Naive B cell (primary cell): ENCODE results near the gene JAKMIP2. TPM values are rescaled to one million over a fixed set of nuclear protein-coding genes. Genes with fewer than 3 reads are reported as not detected.

ENCODE experiments used
- ATAC-seq, 2 donors: fragments of 150-1000 bp; cut with Tn5 transposase; 2 replicates each; pipeline ENCODE4 v1.10.0; 2021; ENCODE audit warnings: low read depth in 2 of 2, mild to moderate bottlenecking in 2 of 2, moderate library complexity in 2 of 2
- DNase-seq: peaks from one replicate; pipeline ENCODE4 v3.0.0; 2022
- H3K27ac Mint-ChIP-seq, 6 donors: one replicate each; pipeline ENCODE4 v1.8.0; 2020 to 2022; ENCODE audit warnings: mild to moderate bottlenecking in 6 of 6, mixed read lengths in 6 of 6, moderate library complexity in 5 of 6, inconsistent platforms in 2 of 6
- H3K27me3 Mint-ChIP-seq, 3 donors: one replicate each; pipeline ENCODE4 v1.8.0; 2021 to 2022; ENCODE audit warnings: mixed read lengths in 3 of 3, mild to moderate bottlenecking in 1 of 3
- H3K36me3 Mint-ChIP-seq, 2 donors: one replicate each; pipeline ENCODE4 v1.8.0; 2020 to 2022; ENCODE audit warnings: mixed read lengths in 2 of 2, inconsistent platforms in 1 of 2, mild to moderate bottlenecking in 1 of 2
- H3K4me1 Mint-ChIP-seq, 3 donors: one replicate each; pipeline ENCODE4 v1.8.0; 2020 to 2022; ENCODE audit warnings: mixed read lengths in 3 of 3, inconsistent platforms in 1 of 3, mild to moderate bottlenecking in 1 of 3, moderate library complexity in 1 of 3
- H3K4me3 Mint-ChIP-seq, 8 donors: one replicate each; pipeline ENCODE4 v1.8.0; 2020 to 2022; ENCODE audit warnings: mild to moderate bottlenecking in 8 of 8, mixed read lengths in 8 of 8, moderate library complexity in 8 of 8, inconsistent platforms in 2 of 8
- H3K9me3 Mint-ChIP-seq, 7 donors: one replicate each; pipeline ENCODE4 v1.8.0; 2020 to 2022; ENCODE audit warnings: mixed read lengths in 7 of 7, mild to moderate bottlenecking in 5 of 7, inconsistent platforms in 2 of 7, moderate library complexity in 1 of 7
- polyA plus RNA-seq, 6 donors: library from polyadenylated mRNA; unstranded; fragments of 300-500 nt; fragmentation: Illumina TruSeq; gene quantifications; one replicate each; pipeline ENCODE4 v1.2.3, GENCODE V29; 2021; ENCODE audit warnings: low read depth in 6 of 6

JAKMIP2 gene
- polyA plus RNA-seq, 6 donors from 2014 or later = 0.09 to 1.7 (median 1.1) TPM; not detected in 1

DNA sequence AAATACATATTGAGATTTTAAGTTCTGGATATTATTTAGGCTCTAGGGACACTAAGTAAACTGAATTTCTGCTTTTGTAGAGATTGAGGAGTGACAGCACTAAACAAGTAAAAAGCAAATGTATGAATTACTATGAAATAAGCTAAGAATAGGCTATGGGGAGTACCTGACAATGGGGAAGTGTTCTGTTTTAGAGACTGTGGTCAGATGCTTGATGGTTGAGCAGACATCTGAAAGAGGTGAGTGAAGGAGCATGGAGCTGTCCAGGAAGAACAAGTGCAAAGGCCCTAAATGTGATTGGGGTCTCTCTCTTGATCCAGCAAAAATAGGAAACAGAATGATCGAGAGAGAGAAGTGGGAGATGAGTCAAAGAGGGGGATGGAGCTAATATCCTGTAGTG, 111.7 kb downstream of the JAKMIP2 start:
- Mint-ChIP-seq H3K4me3 (no peak overlapping the region), H3K4me1 (peaks cover 0 to 6% (median 4%) of the 10 kb centered on the region in 3 donors), H3K9me3 (no peaks in the 10 kb centered on the region), H3K36me3 (peaks cover 0 to 7% of the 10 kb centered on the region in 2 donors), H3K27ac (peak overlapping the region in 1 of 6 donors; percentile 21), H3K27me3 (no peaks in the 10 kb centered on the region)
- ATAC-seq (no peak), DNase-seq (no peak)

DNA sequence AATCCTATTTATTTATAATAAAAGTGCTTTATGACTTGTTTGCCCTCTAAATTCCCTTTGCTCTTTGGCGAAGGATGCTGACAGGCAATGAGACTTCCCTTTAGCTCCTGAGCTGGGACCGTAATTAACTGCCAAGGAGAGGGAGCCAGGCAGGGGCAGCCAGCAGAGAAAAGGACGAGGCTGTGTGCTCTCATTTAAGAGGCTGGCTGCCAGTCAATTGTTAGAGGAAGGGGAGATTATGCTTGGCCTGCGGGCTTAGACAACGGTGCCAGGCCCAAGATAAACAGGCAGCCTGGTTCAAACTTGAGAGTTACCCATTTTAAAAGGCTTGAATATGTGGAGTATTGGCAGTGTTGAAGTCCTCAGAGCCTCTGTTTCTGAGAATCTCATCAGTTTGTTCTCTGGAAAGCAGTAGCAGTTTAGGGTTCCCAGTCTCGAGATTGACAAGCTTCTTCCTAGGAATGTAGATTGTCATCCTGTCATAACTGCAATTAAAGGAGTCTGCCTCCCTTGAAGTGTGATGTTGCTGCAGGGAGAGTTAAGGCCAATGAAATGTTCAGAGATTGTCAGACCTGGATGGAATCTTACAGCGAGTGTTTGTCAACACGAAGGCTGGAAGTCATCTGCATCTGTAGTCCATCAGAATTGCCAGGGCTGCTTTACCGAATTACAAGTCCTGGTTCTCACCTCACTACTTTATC, 113.2 kb downstream of the JAKMIP2 start:
- Mint-ChIP-seq H3K9me3 (peaks cover 0 to 3% (median under 1%) of the 10 kb centered on the region in 7 donors), H3K27me3 (no peaks in the 10 kb centered on the region), H3K4me1 (peaks cover 0 to 6% (median 4%) of the 10 kb centered on the region in 3 donors), H3K4me3 (no peak overlapping the region), H3K36me3 (peaks cover 0 to 11% of the 10 kb centered on the region in 2 donors), H3K27ac (no peak overlapping the region)
- no peak for DNase-seq
- no peak for ATAC-seq

DNA sequence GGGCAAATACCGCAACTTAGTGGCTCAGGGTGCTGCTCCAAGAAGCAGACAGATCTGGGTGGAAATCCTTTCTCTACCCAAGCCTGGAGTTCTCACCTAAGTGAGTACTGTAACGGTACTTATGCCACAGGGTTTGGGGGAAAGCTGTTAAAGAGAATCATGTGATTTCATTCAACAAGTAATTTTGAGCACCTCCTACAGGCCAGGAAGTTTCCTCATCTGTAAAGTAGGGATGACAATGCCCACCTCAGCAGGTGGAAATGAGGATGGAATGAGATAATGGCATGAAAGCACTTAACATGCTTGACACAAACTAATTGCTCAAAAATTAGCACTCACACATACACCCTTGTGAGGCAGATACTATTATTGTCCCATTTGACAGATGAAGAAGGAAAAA, 114.1 kb downstream of the JAKMIP2 start:
- DNase-seq (no peak), ATAC-seq (no peak)
- Mint-ChIP-seq H3K4me1 (peaks cover 0 to 6% (median 4%) of the 10 kb centered on the region in 3 donors), H3K9me3 (peaks cover 0 to 8% (median 3%) of the 10 kb centered on the region in 7 donors), H3K27me3 (no peaks in the 10 kb centered on the region), H3K27ac (no peak overlapping the region), H3K36me3 (peaks cover 0 to 14% of the 10 kb centered on the region in 2 donors), H3K4me3 (no peak overlapping the region)

DNA sequence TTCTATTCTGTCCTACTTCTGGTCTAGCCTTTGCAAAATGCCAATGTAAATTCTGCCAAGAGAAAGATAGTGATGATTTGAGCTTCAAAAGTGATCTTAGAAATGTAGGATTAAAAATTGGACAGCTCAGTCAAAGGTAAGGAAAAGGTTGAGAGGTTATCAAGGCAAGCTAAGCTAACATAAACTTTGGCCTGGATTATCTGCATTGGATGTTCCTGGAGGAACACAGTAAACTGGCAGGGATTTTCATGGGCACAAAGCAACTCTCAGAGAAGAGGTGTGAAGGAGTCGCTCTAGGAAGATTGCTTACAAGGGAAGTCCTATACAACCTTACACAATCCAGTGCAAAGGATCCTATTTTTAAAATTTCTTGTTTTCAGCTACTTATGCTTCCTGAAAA, 115.2 kb downstream of the JAKMIP2 start:
- Mint-ChIP-seq H3K27me3 (no peaks in the 10 kb centered on the region), H3K4me1 (peaks cover 0 to 6% (median 4%) of the 10 kb centered on the region in 3 donors)

DNA sequence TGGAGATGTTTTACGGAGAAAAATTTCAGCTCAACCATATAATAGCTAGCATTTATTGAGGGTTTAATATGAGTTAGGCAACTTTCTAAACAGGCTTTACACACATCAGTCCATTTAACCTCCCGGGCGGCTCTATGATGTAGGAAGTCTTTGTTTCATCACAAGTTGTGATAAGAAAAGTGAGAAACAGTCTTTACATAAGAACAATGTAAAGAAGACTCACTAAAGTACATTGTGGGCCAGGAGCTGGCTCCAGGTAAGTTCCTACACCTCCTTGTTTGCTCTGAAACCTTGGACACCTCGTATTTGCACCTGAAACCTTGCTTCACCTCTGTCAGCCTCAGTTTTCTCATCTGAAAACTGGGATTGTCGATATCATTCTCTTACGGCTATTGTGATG, 116.1 kb downstream of the JAKMIP2 start:
- H3K4me1 Mint-ChIP-seq = peaks cover 0 to 6% (median 4%) of the 10 kb centered on the region in 3 donors
- no peak overlapping the region for H3K4me3 Mint-ChIP-seq
- peaks cover 10 to 16% of the 10 kb centered on the region in 2 donors for H3K36me3 Mint-ChIP-seq
- peaks cover 0 to 8% (median 4%) of the 10 kb centered on the region in 7 donors for H3K9me3 Mint-ChIP-seq
- H3K27me3 Mint-ChIP-seq = no peaks in the 10 kb centered on the region
- no peak for ATAC-seq
- no peak for DNase-seq
- no peak overlapping the region for H3K27ac Mint-ChIP-seq

More for the DNA sequence above, 115.2 kb downstream of the JAKMIP2 start:
- Mint-ChIP-seq H3K36me3 (peaks cover under 1 to 14% of the 10 kb centered on the region in 2 donors), H3K27ac (no peak overlapping the region), H3K9me3 (peaks cover 0 to 8% (median 4%) of the 10 kb centered on the region in 7 donors), H3K4me3 (no peak overlapping the region)
- no peak for DNase-seq
- no peak for ATAC-seq

DNA sequence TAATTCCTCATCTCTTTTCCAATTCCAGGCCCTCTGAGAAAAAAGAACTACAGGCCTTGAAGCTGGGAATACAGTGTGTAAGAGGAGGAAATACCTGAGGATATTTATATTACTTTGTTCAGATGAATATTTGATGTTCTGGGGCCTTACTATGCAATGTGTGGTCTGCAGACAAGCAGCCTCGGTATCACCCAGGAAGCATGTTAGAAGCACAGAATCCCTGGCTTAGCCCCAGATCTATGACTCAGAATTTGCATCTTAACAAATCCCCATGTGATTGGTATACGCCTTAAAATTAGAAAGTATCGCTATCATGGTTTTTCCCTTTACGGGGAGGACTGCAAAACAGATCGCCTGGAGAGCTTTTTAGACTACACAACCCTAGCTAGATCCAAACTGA, 121.0 kb downstream of the JAKMIP2 start:
- peaks cover 0 to 7% (median 0%) of the 10 kb centered on the region in 3 donors for H3K27me3 Mint-ChIP-seq
- no peak overlapping the region for H3K27ac Mint-ChIP-seq
- H3K4me1 Mint-ChIP-seq = no peaks in the 10 kb centered on the region
- DNase-seq (no peak), ATAC-seq (no peak)
- peaks cover 0 to 9% (median 5%) of the 10 kb centered on the region in 7 donors for H3K9me3 Mint-ChIP-seq
- H3K4me3 Mint-ChIP-seq = no peak overlapping the region
- peaks cover 14 to 18% of the 10 kb centered on the region in 2 donors for H3K36me3 Mint-ChIP-seq

DNA sequence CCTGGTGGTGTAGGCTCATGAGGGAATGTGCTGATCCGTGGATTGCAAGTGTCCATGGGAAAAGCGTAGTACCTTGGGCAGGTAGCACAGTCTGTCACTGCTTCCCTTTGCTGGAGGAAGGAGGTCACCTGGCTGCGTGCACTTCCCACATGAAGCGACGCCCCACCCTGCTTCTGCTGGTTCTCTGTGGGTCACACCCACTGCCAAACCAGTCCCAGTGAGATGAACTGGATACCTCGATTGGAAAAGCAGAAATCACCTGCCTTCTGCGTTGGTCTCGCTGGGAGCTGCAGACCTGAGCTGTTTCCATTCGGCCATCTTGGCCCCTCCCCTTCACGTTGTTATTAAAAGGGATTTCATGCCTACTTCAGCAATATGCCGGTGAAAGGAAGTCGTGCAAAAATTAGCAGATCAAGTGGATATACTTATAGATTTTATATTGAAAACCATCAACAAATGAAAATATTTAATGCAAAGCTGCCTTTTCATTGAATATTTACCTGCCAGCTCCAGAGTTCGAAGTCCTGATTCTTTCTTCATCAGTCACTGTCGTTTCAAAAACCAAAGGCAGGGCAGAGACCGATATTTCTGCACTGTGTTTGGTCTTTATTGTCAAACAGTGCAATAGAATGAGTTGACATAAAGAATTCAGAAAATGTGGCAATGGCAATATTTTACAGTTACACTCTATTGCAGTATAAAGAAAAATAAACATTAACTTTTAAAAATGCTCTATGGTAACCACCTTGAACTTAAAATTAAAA, 123.2 kb downstream of the JAKMIP2 start:
- Mint-ChIP-seq H3K27me3 (peaks cover 0 to 7% (median 0%) of the 10 kb centered on the region in 3 donors), H3K27ac (no peak overlapping the region), H3K9me3 (peaks cover 7 to 19% (median 15%) of the 10 kb centered on the region in 7 donors), H3K4me3 (no peak overlapping the region), H3K36me3 (peaks cover 14% of the 10 kb centered on the region in 2 donors), H3K4me1 (no peaks in the 10 kb centered on the region)
- ATAC-seq (no peak), DNase-seq (no peak)

DNA sequence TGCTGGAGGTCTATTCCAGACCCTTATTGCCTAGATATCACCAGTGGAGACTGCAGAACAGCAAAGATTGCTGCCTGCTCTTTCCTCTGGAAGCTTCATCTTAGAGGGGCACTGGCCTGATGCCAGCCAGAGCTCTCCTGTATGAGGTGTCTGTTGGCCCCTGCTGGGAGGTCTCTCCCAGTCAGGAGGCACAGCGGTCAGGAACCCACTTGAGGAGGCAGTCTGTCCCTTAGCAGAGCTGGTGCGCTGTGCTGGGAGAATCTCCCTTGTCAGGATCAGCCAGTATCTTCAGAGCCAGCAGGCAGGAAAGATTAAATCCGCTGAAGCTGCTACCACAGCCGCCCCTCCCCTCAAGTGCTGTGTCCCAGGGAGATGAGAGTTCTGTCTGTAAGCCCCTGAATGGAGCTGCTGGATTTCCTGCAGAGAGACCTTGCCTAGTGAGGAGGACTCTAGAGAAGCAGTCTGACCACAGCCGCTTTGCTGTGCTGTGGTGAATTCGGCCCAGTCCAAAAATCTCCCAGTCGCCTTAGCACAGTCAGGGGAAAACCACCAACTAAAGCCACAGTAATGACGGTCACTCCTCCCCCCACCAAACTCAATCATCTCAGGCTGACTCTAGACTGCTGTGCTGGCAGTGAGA, 124.1 kb downstream of the JAKMIP2 start:
- Mint-ChIP-seq H3K27me3 (peaks cover 0 to 7% (median 0%) of the 10 kb centered on the region in 3 donors), H3K4me3 (no peak overlapping the region), H3K36me3 (peaks cover 11 to 14% of the 10 kb centered on the region in 2 donors), H3K27ac (no peak overlapping the region), H3K9me3 (peaks cover 5 to 24% (median 15%) of the 10 kb centered on the region in 7 donors), H3K4me1 (no peaks in the 10 kb centered on the region)
- no peak for ATAC-seq
- DNase-seq = no peak

DNA sequence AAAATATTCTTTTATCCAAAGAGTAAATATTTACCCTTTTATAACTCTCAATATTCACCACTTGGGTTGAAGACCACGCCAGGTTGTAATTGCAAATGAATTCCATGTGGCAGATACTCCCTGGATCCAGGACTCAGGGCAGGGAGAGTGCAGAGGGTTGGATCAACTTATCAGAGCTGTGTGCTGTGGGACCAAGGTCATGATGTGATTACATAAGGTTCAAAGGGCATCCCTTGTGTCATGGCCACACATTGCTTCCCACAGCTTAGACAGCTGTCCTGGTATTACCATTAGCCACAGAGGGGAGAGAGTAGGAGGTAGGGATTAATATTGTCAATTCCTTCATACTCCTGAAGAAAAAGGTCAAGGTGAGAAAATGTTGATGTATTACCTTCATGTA, 133.9 kb downstream of the JAKMIP2 start:
- H3K9me3 Mint-ChIP-seq = peaks cover 0 to 7% (median under 1%) of the 10 kb centered on the region in 7 donors
- no peak overlapping the region for H3K4me3 Mint-ChIP-seq
- no peak for DNase-seq
- no peak overlapping the region for H3K27ac Mint-ChIP-seq
- no peaks in the 10 kb centered on the region for H3K27me3 Mint-ChIP-seq
- ATAC-seq = no peak
- H3K36me3 Mint-ChIP-seq = peaks cover 0 to 5% of the 10 kb centered on the region in 2 donors
- H3K4me1 Mint-ChIP-seq = no peaks in the 10 kb centered on the region

DNA sequence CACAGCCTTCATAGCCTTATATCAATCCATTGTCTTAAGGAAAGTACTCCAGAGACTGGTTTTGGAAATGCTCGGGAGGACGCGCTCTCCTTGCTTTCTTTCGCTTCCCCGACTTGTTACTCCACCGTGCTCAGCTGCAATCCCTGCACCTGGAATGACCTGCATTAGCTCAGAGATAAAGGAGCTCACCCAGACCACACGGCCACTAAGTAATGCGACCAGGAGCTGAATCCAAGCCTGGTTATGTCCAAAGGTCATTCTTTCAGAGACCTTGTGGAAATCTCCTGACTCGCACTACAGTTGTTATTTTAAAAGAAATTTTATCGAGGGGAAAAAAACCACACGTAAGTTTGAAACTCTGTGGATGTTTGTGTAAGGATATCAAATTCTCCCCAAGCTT, 137.3 kb downstream of the JAKMIP2 start:
- no peaks in the 10 kb centered on the region for H3K27me3 Mint-ChIP-seq
- H3K27ac Mint-ChIP-seq = no peak overlapping the region
- H3K4me3 Mint-ChIP-seq = no peak overlapping the region
- no peak for ATAC-seq
- no peak for DNase-seq
- H3K4me1 Mint-ChIP-seq = no peaks in the 10 kb centered on the region
- H3K9me3 Mint-ChIP-seq = no peaks in the 10 kb centered on the region
- H3K36me3 Mint-ChIP-seq = peaks cover 0 to 5% of the 10 kb centered on the region in 2 donors

DNA sequence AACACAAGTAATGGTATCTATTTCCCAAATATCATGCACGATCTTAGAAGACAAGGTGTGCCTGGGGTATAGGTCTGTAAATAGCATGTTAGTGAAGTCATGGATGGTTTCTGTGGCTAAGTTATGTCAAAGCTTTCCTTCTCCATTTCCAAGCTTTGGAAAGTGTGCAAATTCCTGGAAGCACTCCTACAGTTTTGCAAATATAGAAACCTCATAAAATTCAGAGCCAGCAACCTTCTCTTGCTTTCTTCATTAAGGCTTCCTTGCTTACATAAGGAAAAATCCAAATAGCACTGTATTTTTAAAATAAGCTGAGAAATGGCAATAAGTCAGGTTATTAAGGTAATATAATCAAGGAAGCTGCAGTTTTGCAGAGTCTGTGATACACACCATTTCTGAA, 138.1 kb downstream of the JAKMIP2 start:
- Mint-ChIP-seq H3K4me1 (no peaks in the 10 kb centered on the region), H3K27ac (no peak overlapping the region), H3K36me3 (peaks cover 0 to 5% of the 10 kb centered on the region in 2 donors), H3K9me3 (no peaks in the 10 kb centered on the region), H3K27me3 (no peaks in the 10 kb centered on the region), H3K4me3 (no peak overlapping the region)
- no peak for ATAC-seq
- no peak for DNase-seq

DNA sequence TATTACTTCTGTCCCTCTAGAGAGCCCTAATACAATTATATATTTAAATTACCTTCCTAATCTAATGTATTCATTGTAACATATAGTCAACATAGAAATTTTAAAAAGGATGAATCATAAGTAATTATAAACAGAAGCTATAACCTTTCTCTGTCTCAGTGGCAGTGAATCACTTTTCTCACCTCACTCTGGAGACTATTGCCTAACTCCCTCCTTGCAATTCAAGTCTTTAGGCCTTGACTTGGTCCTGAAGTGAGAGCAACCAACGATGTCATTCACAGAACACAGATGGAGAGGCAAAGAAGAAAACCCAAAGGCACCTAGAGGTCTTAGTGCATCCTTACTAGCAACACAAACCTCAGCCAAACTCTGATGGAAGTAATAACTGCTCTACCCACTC, 139.4 kb downstream of the JAKMIP2 start:
- Mint-ChIP-seq H3K9me3 (no peaks in the 10 kb centered on the region), H3K4me3 (no peak overlapping the region), H3K4me1 (no peaks in the 10 kb centered on the region), H3K27me3 (no peaks in the 10 kb centered on the region), H3K36me3 (peaks cover 0 to 5% of the 10 kb centered on the region in 2 donors), H3K27ac (no peak overlapping the region)
- no peak for ATAC-seq
- DNase-seq = no peak

DNA sequence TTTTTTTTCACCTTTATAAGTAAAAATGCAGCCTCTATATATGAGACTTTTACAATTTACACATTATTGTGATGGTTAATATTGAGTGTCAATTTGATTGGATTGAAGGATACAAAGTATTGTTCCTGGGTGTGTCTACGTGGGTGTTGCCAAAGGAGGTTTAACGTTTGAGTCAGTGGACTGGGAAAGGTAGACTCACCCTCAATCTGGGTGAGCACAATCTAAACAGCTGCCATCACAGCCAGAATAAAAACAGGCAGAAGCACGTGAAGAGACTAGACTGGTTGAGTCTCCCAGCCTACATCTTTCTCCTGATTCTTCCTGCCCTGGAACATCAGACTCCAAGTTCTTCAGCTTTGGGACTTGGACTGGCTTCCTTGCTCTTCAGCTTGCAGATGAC, 139.9 kb downstream of the JAKMIP2 start:
- H3K27ac Mint-ChIP-seq = no peak overlapping the region
- ATAC-seq (no peak), DNase-seq (no peak)
- no peaks in the 10 kb centered on the region for H3K27me3 Mint-ChIP-seq
- no peaks in the 10 kb centered on the region for H3K4me1 Mint-ChIP-seq
- no peaks in the 10 kb centered on the region for H3K9me3 Mint-ChIP-seq
- H3K36me3 Mint-ChIP-seq = peaks cover 0 to 5% of the 10 kb centered on the region in 2 donors
- H3K4me3 Mint-ChIP-seq = no peak overlapping the region
